GM12864 (cell line): ENCODE data around the gene ACSM6.

Experiments
- DNase-seq: peaks from one replicate; pipeline ENCODE4 v3.0.0-alpha.2; 2011; ENCODE audit warnings: low read depth
- H3K4me3 ChIP-seq: 2 replicates; pipeline ENCODE4 v1.5.1; 2011; ENCODE audit warnings: mild to moderate bottlenecking, low read depth, low read length, control low read depth
- CTCF ChIP-seq: IDR thresholded peaks from 2 replicates; pipeline ENCODE4 v1.5.1; 2011; ENCODE audit warnings: low read depth, mild to moderate bottlenecking, moderate library complexity, low read length, control low read depth, inconsistent platforms; ENCODE audit errors: missing control alignments

The ACSM6 gene

GRCh38 chr10:95266674-95267095 is 72.6 kb downstream of the ACSM6 start:
- no peak for DNase-seq
- no peak overlapping the region for H3K4me3 ChIP-seq
- TF ChIP-seq CTCF = no peak

- no peak for DNase-seq
- H3K4me3 ChIP-seq = no peak overlapping the region
- TF ChIP-seq CTCF = no peak
Measured at GRCh38 chr10:95267251-95267650, 73.2 kb downstream of the ACSM6 start.

DNA sequence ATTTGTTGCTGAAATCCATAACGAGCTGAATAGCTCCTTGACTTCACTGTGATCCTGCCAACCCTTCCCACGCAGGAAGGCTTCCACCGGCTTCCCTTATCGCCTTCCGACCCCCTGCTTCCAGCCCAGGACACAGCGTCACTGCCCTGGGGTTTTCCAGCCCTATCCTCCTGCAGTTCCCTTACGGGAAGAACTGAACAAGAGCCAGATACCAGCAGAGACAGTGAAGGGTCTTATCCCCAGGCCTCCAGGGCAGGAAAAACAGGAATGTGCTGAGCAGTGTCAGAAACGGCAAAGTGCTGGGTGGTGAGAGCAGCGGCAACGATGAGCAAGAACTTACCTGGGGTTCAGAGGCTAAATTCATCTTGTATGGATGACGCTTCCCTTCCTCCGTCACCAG is 74.4 kb downstream of the ACSM6 start:
- H3K4me3 ChIP-seq = no peak overlapping the region
- DNase-seq = no peak
- no peak for TF ChIP-seq CTCF

GRCh38 chr10:95273393-95274312 is 79.6 kb downstream of the ACSM6 start:
- TF ChIP-seq CTCF = no peak
- no peak overlapping the region for H3K4me3 ChIP-seq
- DNase-seq = no peak

GRCh38 chr10:95275726-95276366 is 81.8 kb downstream of the ACSM6 start:
- no peak for TF ChIP-seq CTCF
- DNase-seq = no peak
- H3K4me3 ChIP-seq = no peak overlapping the region

DNA sequence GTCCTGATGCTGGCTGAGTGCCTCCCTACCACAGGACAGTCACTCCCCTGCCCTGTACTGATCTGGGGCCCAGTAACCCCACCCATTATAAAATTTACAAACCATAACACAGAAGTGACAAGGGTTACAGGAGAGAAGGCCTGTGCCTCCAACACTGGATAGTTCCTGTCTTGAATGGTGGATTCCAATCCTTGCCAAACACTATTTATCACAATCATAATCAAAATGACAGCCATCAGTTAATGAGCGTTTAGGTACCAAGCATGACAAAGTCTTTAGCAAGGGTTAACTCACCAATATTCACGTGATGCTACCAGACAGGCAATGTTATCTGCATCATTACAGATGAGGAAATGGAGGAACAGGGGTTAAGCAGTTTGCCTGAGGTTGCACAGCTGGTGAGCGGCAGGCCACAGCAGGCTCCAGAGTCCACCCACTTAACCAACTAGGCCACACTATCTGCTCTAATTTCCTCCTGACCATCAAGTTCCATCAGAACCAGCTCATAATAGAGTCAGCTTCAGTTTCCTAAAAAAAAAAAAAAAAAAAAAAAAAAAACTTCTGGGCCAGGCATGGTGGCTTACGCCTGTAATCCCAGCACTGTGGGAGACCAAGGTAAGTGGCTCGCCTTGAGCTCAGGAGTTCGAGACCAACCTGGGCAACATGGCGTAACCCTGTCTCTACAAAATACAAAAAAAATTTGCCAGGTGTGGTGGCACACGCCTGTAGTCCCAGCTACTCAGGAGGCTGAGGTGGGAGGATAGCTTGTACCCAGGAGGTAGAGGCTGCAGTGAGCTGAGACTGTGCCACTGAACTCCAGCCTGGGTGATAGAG is 82.5 kb downstream of the ACSM6 start:
- no peak for TF ChIP-seq CTCF
- DNase-seq = no peak
- H3K4me3 ChIP-seq = no peak overlapping the region
